ENCODE measurements around the gene SMYD4. TPM values are rescaled to one million over a fixed set of nuclear protein-coding genes. Genes with fewer than 3 reads are reported as not detected.

SMYD4 gene
- 10 to 100 TPM in 1 of 6 experiments, 1 to 10 TPM in 5; 6.3 to 10.3 (median 8.7) TPM for total RNA-seq (2021; fragmentation: NEBNext Ultra II Directional; extraction: Animal tissue kit (Norgen Biotek cat#: 25700))
- long read RNA-seq, full-length matches to known transcripts = 2 of 4 reads
- long read RNA-seq, partial matches to known transcripts = 1 of 4 reads
- long read RNA-seq, other reads (novel, unspliced or antisense) = 1 of 4 reads

GRCh38 chr17:1829592-1830257 lies at the start of gene SMYD4, which contains the start of gene RPA1:
Gene SMYD4, minus strand, starts transcription at chr17:1829902. Its CDS starts 1,908 bp downstream, at chr17:1827994.
Gene RPA1, plus strand, starts transcription at chr17:1830005. Its CDS starts 89 bp downstream, at chr17:1830094.
- DNase-seq = peak; percentile 76
- Mint-ChIP-seq H3K4me3 (peak within 1 kb of the TSS; percentile 97), H3K9me3 (no peaks in the 10 kb centered on the region), H3K4me1 (ENCODE audit: low read depth) (peaks cover 26% of the 10 kb centered on the region), H3K36me3 (ENCODE audit: low read depth) (peaks cover 9% of the 10 kb centered on the region), H3K27me3 (ENCODE audit: insufficient read depth) (no peaks in the 10 kb centered on the region; the same call in 1 of the 2 replicates), H3K27ac (peak within 1 kb of the TSS; percentile 73)
- no peak for TF ChIP-seq CTCF (IDR thresholded peaks at IDR 0.05)

- Mint-ChIP-seq H3K4me3 (no peak overlapping the region), H3K36me3 (ENCODE audit: low read depth) (peaks cover 27% of the 10 kb centered on the region), H3K27ac (no peak overlapping the region), H3K4me1 (ENCODE audit: low read depth) (no peaks in the 10 kb centered on the region), H3K27me3 (ENCODE audit: insufficient read depth) (no peaks in the 10 kb centered on the region; the same call in 1 of the 2 replicates), H3K9me3 (no peaks in the 10 kb centered on the region)
- DNase-seq = no peak
- TF ChIP-seq CTCF (IDR thresholded peaks at IDR 0.05) = no peak
Observed at GRCh38 chr17:1878419-1879121, 48.9 kb upstream of the SMYD4 start.

GRCh38 chr17:1875597-1875996 lies 45.9 kb upstream of the SMYD4 start:
- TF ChIP-seq CTCF (IDR thresholded peaks at IDR 0.05) = no peak
- Mint-ChIP-seq H3K27ac (no peak overlapping the region), H3K9me3 (no peaks in the 10 kb centered on the region), H3K4me1 (ENCODE audit: low read depth) (no peaks in the 10 kb centered on the region), H3K4me3 (no peak overlapping the region), H3K36me3 (ENCODE audit: low read depth) (peaks cover 21% of the 10 kb centered on the region), H3K27me3 (ENCODE audit: insufficient read depth) (no peaks in the 10 kb centered on the region)
- no peak for DNase-seq

- no peaks in the 10 kb centered on the region for H3K9me3 Mint-ChIP-seq
- no peak overlapping the region for H3K4me3 Mint-ChIP-seq
- H3K27ac Mint-ChIP-seq = no peak overlapping the region
- peaks cover 8% of the 10 kb centered on the region for H3K36me3 Mint-ChIP-seq (ENCODE audit: low read depth)
- DNase-seq = no peak
- TF ChIP-seq CTCF (IDR thresholded peaks at IDR 0.05) = no peak
- H3K27me3 Mint-ChIP-seq (ENCODE audit: insufficient read depth) = no peaks in the 10 kb centered on the region
- no peaks in the 10 kb centered on the region for H3K4me1 Mint-ChIP-seq (ENCODE audit: low read depth)
Observed at GRCh38 chr17:1873418-1873817, 43.7 kb upstream of the SMYD4 start.

GRCh38 chr17:1872976-1873375 lies 43.3 kb upstream of the SMYD4 start:
- no peak overlapping the region for H3K27ac Mint-ChIP-seq
- no peak for TF ChIP-seq CTCF (IDR thresholded peaks at IDR 0.05)

More at GRCh38 chr17:1872976-1873375, 43.3 kb upstream of the SMYD4 start:
- H3K36me3 Mint-ChIP-seq (ENCODE audit: low read depth) = peaks cover 8% of the 10 kb centered on the region
- no peaks in the 10 kb centered on the region for H3K4me1 Mint-ChIP-seq (ENCODE audit: low read depth)
- H3K4me3 Mint-ChIP-seq = no peak overlapping the region
- no peaks in the 10 kb centered on the region for H3K27me3 Mint-ChIP-seq (ENCODE audit: insufficient read depth)
- no peak for DNase-seq
- H3K9me3 Mint-ChIP-seq = no peaks in the 10 kb centered on the region

Measured in HFFc6 (cell line).